MM.1S (cell line): Measurements from ENCODE around the gene XAGE1B.
"Not testable (repeated sequence)": the region's sequence is repeated elsewhere in the genome, so short reads cannot be mapped to it uniquely, and the experiment has no call there.

ENCODE experiments used
- EZH2 ChIP-seq: fragments of 300-600 bp; sonication (generic); optimal IDR thresholded peaks from 2 replicates; pipeline ENCODE3; 2017; ENCODE audit warnings: low read depth, mild to moderate bottlenecking, antibody characterized with exemption, low read length, mixed read lengths
- TF ChIP-seq, protein P1 (sequence below): fragments of 300-600 bp; sonication (generic); IDR thresholded peaks from 2 replicates; pipeline ENCODE4 v1.5.1; 2016; ENCODE audit warnings: antibody characterized with exemption, low read length, mixed read lengths

DNA sequence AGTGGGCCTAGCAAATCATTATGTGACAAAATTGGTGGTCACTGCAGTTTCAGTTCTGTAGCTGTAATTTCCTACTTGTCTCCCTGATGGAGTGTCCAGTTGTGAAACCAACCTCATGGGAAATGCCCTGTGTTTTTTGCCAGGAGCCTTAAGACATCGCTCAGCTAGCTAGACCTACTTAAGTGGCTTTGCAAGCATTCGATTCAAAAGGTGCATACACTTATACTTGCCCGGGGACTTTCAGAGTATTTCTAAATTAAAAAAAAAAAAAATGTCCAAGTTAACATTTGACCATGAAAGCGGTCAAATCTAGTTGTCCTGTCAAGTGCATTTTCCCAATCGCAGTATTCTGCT is 20.5 kb downstream of the XAGE1B start:
- TF ChIP-seq, protein P1, sequence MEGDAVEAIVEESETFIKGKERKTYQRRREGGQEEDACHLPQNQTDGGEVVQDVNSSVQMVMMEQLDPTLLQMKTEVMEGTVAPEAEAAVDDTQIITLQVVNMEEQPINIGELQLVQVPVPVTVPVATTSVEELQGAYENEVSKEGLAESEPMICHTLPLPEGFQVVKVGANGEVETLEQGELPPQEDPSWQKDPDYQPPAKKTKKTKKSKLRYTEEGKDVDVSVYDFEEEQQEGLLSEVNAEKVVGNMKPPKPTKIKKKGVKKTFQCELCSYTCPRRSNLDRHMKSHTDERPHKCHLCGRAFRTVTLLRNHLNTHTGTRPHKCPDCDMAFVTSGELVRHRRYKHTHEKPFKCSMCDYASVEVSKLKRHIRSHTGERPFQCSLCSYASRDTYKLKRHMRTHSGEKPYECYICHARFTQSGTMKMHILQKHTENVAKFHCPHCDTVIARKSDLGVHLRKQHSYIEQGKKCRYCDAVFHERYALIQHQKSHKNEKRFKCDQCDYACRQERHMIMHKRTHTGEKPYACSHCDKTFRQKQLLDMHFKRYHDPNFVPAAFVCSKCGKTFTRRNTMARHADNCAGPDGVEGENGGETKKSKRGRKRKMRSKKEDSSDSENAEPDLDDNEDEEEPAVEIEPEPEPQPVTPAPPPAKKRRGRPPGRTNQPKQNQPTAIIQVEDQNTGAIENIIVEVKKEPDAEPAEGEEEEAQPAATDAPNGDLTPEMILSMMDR, result not testable (repeated sequence)
- TF ChIP-seq EZH2, result not testable (repeated sequence)
